ENCODE results near the gene ALOX12B. TPM values are rescaled to one million over a fixed set of nuclear protein-coding genes. Genes with fewer than 3 reads are reported as not detected.
A peak's percentile ranks its signal among the peaks of the same experiment; 100 is the strongest.

ALOX12B gene
- total RNA-seq, 4 donors from 2014 or later, result not detected

- Histone ChIP-seq H3K27ac (no peak overlapping the region), H3K27me3 (no peaks in the 10 kb centered on the region), H3K36me3 (no peaks in the 10 kb centered on the region), H3K9me3 (no peaks in the 10 kb centered on the region), H3K4me1 (peaks cover 0 to 8% of the 10 kb centered on the region in 2 donors), H3K4me3 (replicated peaks in 1 of 3) (no peak overlapping the region)
- no peak for DNase-seq
- TF ChIP-seq POLR2A (IDR thresholded peaks at IDR 0.05), result no peak
- intact Hi-C loops (cut with DNase I), result no loop called here
- 83 to 86% methylated on average over 8 of the region's 8 CpGs for WGBS, 2 donors
Measured at GRCh38 chr17:8104911-8105310, 17.4 kb upstream of the ALOX12B start.

GRCh38 chr17:8103549-8103948 lies 16.0 kb upstream of the ALOX12B start:
- Histone ChIP-seq H3K4me1 (peaks cover 0 to 5% of the 10 kb centered on the region in 2 donors), H3K36me3 (no peaks in the 10 kb centered on the region), H3K4me3 (replicated peaks in 1 of 3) (no peak overlapping the region), H3K27ac (no peak overlapping the region), H3K27me3 (no peaks in the 10 kb centered on the region), H3K9me3 (no peaks in the 10 kb centered on the region)
- TF ChIP-seq CTCF (IDR thresholded peaks at IDR 0.05) (no peak), POLR2A (IDR thresholded peaks at IDR 0.05) (no peak)
- whole genome bisulfite sequencing, 2 donors, result 77 to 87% methylated on average over 4 of the region's 4 CpGs
- intact Hi-C loops (cut with DNase I), result no loop called here
- DNase-seq, result no peak

- 17 to 47% methylated on average over 6 of the region's 6 CpGs for WGBS, 2 donors
- Histone ChIP-seq H3K27me3 (no peaks in the 10 kb centered on the region), H3K9me3 (no peaks in the 10 kb centered on the region), H3K4me3 (replicated peaks in 1 of 3) (no peak overlapping the region), H3K27ac (no peak overlapping the region), H3K36me3 (no peaks in the 10 kb centered on the region), H3K4me1 (peaks cover 0 to 5% of the 10 kb centered on the region in 2 donors)
- intact Hi-C loops (cut with DNase I), result no loop called here
- peak; percentile 67 to 72 for DNase-seq
- TF ChIP-seq CTCF (IDR thresholded peaks at IDR 0.05) (no peak), POLR2A (IDR thresholded peaks at IDR 0.05) (no peak)
Measured at GRCh38 chr17:8101721-8102120, 14.2 kb upstream of the ALOX12B start.

- TF ChIP-seq CTCF (IDR thresholded peaks at IDR 0.05), result no peak
- no peak for TF ChIP-seq POLR2A (IDR thresholded peaks at IDR 0.05)
- intact Hi-C loops (cut with DNase I), result no loop called here
- WGBS, 2 donors, result 85% methylated on average over 2 of the region's 2 CpGs
- H3K27me3 ChIP-seq, result no peaks in the 10 kb centered on the region
- H3K4me1 ChIP-seq, result peaks cover 0 to 5% of the 10 kb centered on the region in 2 donors
- no peak for DNase-seq
- H3K9me3 ChIP-seq, result no peaks in the 10 kb centered on the region
- no peak overlapping the region for H3K4me3 ChIP-seq (replicated peaks in 1 of 3)
- H3K27ac ChIP-seq, result no peak overlapping the region
- H3K36me3 ChIP-seq, result no peaks in the 10 kb centered on the region
Measured at GRCh38 chr17:8100763-8101162, 13.2 kb upstream of the ALOX12B start.

- no peak overlapping the region for H3K4me3 ChIP-seq (replicated peaks in 1 of 3)
- no peak overlapping the region for H3K27ac ChIP-seq
- intact Hi-C loops (cut with DNase I), result no loop called here
- no peaks in the 10 kb centered on the region for H3K36me3 ChIP-seq
- WGBS, 2 donors, result 9 to 37% methylated on average over 2 of the region's 2 CpGs
- H3K9me3 ChIP-seq, result no peaks in the 10 kb centered on the region
- no peak for TF ChIP-seq POLR2A (IDR thresholded peaks at IDR 0.05)
- no peak for TF ChIP-seq CTCF (IDR thresholded peaks at IDR 0.05)
- H3K27me3 ChIP-seq, result no peaks in the 10 kb centered on the region
- peaks cover 0 to 5% of the 10 kb centered on the region in 2 donors for H3K4me1 ChIP-seq
- peak in 1 of 2 donors; percentile 28 for DNase-seq
Measured at GRCh38 chr17:8100111-8100510, 12.6 kb upstream of the ALOX12B start.

- no peak overlapping the region for H3K27ac ChIP-seq
- no peak overlapping the region for H3K4me3 ChIP-seq (replicated peaks in 1 of 3)
- TF ChIP-seq POLR2A (IDR thresholded peaks at IDR 0.05) (no peak), CTCF (IDR thresholded peaks at IDR 0.05) (no peak)
- DNase-seq, result no peak
- H3K4me1 ChIP-seq, result peaks cover 0 to 5% of the 10 kb centered on the region in 2 donors
- 79 to 85% methylated on average over 8 of the region's 8 CpGs for WGBS, 2 donors
- no peaks in the 10 kb centered on the region for H3K9me3 ChIP-seq
- intact Hi-C loops (cut with DNase I), result no loop called here
- no peaks in the 10 kb centered on the region for H3K36me3 ChIP-seq
- H3K27me3 ChIP-seq, result no peaks in the 10 kb centered on the region
Measured at GRCh38 chr17:8096541-8096940, 9.0 kb upstream of the ALOX12B start.

All from thyroid gland (tissue), 4 donors.